ENCODE measurements around the gene CAB39L.

- TF ChIP-seq, protein P1, sequence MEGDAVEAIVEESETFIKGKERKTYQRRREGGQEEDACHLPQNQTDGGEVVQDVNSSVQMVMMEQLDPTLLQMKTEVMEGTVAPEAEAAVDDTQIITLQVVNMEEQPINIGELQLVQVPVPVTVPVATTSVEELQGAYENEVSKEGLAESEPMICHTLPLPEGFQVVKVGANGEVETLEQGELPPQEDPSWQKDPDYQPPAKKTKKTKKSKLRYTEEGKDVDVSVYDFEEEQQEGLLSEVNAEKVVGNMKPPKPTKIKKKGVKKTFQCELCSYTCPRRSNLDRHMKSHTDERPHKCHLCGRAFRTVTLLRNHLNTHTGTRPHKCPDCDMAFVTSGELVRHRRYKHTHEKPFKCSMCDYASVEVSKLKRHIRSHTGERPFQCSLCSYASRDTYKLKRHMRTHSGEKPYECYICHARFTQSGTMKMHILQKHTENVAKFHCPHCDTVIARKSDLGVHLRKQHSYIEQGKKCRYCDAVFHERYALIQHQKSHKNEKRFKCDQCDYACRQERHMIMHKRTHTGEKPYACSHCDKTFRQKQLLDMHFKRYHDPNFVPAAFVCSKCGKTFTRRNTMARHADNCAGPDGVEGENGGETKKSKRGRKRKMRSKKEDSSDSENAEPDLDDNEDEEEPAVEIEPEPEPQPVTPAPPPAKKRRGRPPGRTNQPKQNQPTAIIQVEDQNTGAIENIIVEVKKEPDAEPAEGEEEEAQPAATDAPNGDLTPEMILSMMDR (IDR thresholded peaks at IDR 0.05; ENCODE audit: poor library complexity, severe bottlenecking), result no peak
- TF ChIP-seq, protein P2, sequence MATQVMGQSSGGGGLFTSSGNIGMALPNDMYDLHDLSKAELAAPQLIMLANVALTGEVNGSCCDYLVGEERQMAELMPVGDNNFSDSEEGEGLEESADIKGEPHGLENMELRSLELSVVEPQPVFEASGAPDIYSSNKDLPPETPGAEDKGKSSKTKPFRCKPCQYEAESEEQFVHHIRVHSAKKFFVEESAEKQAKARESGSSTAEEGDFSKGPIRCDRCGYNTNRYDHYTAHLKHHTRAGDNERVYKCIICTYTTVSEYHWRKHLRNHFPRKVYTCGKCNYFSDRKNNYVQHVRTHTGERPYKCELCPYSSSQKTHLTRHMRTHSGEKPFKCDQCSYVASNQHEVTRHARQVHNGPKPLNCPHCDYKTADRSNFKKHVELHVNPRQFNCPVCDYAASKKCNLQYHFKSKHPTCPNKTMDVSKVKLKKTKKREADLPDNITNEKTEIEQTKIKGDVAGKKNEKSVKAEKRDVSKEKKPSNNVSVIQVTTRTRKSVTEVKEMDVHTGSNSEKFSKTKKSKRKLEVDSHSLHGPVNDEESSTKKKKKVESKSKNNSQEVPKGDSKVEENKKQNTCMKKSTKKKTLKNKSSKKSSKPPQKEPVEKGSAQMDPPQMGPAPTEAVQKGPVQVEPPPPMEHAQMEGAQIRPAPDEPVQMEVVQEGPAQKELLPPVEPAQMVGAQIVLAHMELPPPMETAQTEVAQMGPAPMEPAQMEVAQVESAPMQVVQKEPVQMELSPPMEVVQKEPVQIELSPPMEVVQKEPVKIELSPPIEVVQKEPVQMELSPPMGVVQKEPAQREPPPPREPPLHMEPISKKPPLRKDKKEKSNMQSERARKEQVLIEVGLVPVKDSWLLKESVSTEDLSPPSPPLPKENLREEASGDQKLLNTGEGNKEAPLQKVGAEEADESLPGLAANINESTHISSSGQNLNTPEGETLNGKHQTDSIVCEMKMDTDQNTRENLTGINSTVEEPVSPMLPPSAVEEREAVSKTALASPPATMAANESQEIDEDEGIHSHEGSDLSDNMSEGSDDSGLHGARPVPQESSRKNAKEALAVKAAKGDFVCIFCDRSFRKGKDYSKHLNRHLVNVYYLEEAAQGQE (IDR thresholded peaks at IDR 0.05; ENCODE audit: borderline replicate concordance), result no peak
- TF ChIP-seq POLR2AphosphoS5 (IDR thresholded peaks at IDR 0.05) (no peak), EP300 (conservative IDR thresholded peaks at IDR 0.05; ENCODE audit: poor library complexity, severe bottlenecking) (no peak), EZH2 (IDR thresholded peaks at IDR 0.05; ENCODE audit: borderline replicate concordance, insufficient read depth, low read length, poor library complexity, severe bottlenecking) (no peak)
These were observed 164.8 kb downstream of the CAB39L start for GRCh38 chr13:49279112-49279511.
